ENCODE results near the gene POLDIP3.
"Not testable (repeated sequence)": the region's sequence is repeated elsewhere in the genome, so short reads cannot be mapped to it uniquely, and the experiment has no call there.

POLDIP3 gene

DNA sequence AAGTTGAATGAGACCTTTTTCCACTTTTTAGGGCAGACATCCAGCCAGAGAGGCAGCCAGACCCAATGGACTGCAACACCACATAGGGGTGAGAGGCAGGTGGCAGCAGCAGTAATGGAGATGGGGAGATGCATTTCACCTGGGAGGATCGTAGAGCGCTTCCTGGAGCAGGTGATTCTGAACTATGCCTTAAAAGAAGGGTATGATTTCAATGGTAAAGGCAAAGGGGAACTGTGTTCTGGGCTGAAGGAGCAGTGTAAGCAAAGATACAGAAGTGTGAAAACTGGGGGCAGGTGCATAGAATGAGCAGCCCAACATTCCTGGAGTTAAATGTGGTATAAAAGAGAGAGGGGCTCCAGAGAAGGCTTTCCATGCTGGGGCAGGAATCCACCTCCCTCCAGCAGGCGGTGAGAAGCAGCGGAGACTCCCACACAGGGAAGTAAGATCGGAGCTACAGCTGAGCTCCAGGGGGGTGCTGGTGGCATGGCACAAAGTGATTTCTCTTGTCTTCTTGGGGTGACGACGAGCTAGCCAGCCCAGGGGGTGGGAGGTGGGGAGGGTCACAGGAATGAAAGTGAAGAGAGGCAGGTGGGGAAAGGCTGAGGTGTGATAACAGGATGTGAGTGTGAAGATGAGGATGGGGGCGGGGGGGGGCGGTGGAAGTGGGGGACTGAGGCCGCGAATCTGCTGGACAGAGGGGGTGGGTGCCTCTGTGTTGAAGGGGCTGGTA is 65.2 kb downstream of the POLDIP3 start:
- TF ChIP-seq, protein P1, sequence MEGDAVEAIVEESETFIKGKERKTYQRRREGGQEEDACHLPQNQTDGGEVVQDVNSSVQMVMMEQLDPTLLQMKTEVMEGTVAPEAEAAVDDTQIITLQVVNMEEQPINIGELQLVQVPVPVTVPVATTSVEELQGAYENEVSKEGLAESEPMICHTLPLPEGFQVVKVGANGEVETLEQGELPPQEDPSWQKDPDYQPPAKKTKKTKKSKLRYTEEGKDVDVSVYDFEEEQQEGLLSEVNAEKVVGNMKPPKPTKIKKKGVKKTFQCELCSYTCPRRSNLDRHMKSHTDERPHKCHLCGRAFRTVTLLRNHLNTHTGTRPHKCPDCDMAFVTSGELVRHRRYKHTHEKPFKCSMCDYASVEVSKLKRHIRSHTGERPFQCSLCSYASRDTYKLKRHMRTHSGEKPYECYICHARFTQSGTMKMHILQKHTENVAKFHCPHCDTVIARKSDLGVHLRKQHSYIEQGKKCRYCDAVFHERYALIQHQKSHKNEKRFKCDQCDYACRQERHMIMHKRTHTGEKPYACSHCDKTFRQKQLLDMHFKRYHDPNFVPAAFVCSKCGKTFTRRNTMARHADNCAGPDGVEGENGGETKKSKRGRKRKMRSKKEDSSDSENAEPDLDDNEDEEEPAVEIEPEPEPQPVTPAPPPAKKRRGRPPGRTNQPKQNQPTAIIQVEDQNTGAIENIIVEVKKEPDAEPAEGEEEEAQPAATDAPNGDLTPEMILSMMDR (IDR thresholded peaks at IDR 0.05; ENCODE audit: control insufficient read depth, extremely low read depth, insufficient read depth): no peak
- DNase-seq (ENCODE audit: low read depth): no peak
- H3K4me3 ChIP-seq (ENCODE audit: low read depth, low read length): no peak overlapping the region

DNA sequence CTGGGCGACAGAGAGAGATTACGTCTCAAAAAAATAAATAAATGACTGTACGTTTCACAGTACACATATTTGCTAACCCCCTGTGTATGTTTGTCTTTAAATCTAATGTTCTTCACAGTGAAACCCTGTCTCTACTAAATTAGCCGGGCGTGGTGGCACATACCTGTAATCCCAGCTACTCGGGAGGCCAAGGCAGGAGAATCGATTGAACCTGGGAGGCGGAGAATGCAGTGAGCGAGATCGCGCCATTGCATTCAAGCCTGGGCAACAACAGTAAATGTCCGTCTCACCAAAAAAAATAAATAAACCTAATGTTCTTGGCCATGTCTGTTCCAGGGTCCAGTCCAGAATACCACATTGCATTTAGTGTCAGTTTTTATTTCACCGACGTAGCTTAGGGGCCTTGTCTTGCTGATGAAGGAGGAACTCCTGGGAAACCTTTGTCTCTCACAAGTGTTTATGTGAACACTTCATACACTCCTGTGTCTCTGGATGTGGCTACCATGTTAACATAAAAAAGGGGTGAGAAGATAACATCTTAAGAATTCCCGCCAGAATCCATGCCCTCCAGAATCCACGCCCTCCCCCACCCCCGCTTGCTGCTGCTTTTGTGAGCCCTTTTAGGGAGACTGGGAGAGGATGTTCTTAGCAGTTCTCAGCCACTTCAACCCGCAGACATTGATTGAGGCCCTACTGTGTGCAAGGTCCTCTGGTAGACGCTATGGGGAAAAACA is 65.9 kb downstream of the POLDIP3 start:
- DNase-seq (ENCODE audit: low read depth): no peak
- no peak overlapping the region for H3K4me3 ChIP-seq (ENCODE audit: low read depth, low read length)
- TF ChIP-seq, protein P1 (IDR thresholded peaks at IDR 0.05; ENCODE audit: control insufficient read depth, extremely low read depth, insufficient read depth): no peak

DNA sequence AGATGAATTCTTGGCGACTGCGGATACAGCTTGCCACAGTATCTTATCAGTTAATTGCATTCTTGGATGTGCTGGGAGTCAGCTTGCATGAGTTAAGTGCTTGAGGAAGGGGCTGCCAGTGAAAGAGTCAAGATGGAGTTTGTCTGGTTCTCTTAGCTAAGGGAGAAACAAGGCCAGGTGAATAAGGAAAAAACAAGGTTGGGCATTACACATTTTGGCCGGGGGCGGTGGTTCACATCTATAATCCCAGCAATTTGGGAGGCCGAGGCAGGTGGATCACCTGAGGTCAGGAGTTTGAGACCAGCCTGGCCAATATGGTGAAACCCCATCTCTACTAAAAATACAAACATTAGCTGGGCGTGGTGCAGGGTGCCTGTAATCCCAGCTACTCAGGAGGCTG is 66.6 kb downstream of the POLDIP3 start:
- DNase-seq (ENCODE audit: low read depth); H3K4me3 ChIP-seq (ENCODE audit: low read depth, low read length): not testable (repeated sequence)

DNA sequence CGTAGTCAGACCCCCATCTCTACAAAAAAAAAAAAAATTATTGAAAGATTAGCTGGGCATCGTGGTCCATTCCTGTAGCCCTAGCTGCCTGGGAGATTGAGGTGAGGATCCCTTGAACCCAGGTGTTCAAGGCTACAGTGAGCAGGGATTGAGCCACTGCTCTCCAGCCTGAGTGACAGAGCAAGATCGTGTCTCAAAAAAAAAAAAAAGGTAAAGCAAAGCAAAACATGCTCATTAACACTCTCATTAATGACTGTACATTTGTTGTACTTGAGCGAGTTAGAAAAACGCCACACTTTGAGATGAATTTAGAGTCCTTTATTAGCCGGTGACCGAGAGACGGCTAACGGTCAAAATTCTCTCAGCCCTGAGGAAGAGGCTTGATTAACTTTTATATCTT is 67.1 kb downstream of the POLDIP3 start:
- H3K4me3 ChIP-seq (ENCODE audit: low read depth, low read length): no peak overlapping the region
- no peak for DNase-seq (ENCODE audit: low read depth)
- TF ChIP-seq, protein P1 (IDR thresholded peaks at IDR 0.05; ENCODE audit: control insufficient read depth, extremely low read depth, insufficient read depth): no peak

DNA sequence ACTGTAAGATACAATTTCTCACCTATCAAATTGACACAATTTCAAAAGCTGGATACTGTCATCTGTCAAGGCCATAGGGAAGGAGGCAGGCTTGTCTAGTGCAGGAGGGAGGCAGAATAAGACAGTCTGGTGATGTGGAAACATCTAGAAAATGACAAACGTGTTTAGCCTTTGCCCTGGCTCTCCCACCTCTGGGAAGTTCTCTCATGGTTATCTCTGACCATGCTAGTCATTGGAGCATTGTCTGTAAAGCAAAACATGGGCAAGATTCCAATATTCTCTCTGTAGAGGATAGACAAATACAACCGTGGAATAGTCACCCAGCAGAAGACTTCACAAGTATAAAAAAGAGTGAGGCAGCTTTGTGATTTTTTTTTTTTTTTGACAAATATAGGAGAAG is 70.0 kb downstream of the POLDIP3 start:
- DNase-seq (ENCODE audit: low read depth): no peak
- H3K4me3 ChIP-seq (ENCODE audit: low read depth, low read length): no peak overlapping the region
- TF ChIP-seq, protein P1 (IDR thresholded peaks at IDR 0.05; ENCODE audit: control insufficient read depth, extremely low read depth, insufficient read depth): no peak

DNA sequence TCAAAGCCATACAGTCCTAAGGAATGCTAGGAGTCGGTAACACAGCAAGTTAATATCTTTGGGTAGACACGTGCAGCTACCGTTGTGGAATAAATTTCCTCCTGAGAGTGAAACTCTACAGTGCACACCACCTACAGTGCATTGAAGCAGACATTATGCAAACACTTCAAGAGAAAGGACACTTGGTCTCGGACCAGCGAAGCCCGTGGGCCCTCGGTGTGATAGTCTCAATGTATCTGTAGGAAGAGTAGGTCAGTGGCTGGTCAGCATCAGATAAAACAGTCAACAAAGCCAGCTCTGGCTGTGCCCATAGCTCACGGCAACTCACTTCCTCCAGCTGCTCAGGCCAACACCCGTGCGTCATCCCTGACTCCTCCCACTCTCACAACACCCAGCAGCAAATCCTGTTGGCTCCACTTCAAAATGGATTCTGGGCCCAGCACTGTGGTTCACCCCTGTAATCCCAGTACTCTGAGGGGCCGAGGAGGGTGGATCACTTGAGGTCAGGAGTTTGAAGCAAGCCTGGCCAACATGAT is 75.4 kb downstream of the POLDIP3 start:
- H3K4me3 ChIP-seq (ENCODE audit: low read depth, low read length); DNase-seq (ENCODE audit: low read depth): not testable (repeated sequence)

DNA sequence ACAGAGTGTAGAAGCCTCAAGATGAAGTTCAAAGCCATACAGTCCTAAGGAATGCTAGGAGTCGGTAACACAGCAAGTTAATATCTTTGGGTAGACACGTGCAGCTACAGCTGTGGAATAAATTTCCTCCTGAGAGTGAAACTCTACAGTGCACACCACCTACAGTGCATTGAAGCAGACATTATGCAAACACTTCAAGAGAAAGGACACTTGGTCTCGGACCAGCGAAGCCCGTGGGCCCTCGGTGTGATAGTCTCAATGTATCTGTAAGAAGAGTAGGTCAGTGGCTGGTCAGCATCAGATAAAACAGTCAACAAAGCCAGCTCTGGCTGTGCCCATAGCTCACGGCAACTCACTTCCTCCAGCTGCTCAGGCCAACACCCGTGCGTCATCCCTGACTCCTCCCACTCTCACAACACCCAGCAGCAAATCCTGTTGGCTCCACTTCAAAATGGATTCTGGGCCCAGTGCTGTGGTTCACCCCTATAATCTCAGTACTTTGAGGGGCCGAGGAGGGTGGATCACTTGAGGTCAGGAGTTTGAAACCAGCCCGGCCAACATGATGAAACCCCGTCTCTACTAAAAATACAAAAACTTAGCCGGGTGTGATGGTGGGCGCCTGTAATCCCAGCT is 77.4 kb downstream of the POLDIP3 start:
- DNase-seq (ENCODE audit: low read depth); H3K4me3 ChIP-seq (ENCODE audit: low read depth, low read length): not testable (repeated sequence)

DNA sequence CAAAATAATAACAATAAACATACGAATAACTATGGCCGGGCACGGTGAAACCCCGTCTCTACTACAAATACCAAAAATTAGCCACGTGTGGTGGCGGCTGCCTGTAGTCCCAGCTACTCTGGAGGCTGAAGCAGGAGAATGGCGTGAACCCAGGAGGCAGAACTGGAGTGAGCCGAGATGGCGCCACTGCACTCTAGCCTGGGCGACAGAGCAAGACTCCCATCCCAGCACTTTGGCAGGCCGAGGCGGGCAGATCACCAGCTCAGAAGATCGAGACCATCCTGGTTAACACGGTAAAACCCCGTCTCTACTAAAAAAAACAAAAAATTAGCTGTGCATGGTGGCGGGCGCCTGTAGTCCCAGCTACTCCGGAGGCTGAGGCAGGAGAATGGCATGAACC is 78.0 kb downstream of the POLDIP3 start:
- H3K4me3 ChIP-seq (ENCODE audit: low read depth, low read length); DNase-seq (ENCODE audit: low read depth): not testable (repeated sequence)

DNA sequence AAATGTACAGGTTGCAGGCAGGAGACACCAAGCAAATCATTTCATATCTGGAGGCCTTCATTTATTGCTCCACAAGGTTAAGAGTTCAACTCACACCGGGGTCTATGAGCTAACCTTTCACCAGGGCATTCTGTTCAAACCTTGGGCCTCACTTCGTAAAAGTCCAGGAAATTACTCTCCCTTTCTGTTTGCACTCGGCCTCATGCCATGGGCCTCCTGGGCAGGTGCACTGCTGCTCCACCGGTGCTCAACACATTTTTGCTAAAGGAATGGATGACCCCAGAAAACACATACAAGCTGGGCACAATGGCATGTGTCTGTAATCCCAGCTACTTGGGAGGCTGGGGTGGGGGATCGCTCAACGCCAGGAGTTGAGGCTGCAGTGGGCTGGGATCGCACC is 78.5 kb downstream of the POLDIP3 start:
- no peak overlapping the region for H3K4me3 ChIP-seq (ENCODE audit: low read depth, low read length)
- TF ChIP-seq, protein P1 (IDR thresholded peaks at IDR 0.05; ENCODE audit: control insufficient read depth, extremely low read depth, insufficient read depth): no peak

DNA sequence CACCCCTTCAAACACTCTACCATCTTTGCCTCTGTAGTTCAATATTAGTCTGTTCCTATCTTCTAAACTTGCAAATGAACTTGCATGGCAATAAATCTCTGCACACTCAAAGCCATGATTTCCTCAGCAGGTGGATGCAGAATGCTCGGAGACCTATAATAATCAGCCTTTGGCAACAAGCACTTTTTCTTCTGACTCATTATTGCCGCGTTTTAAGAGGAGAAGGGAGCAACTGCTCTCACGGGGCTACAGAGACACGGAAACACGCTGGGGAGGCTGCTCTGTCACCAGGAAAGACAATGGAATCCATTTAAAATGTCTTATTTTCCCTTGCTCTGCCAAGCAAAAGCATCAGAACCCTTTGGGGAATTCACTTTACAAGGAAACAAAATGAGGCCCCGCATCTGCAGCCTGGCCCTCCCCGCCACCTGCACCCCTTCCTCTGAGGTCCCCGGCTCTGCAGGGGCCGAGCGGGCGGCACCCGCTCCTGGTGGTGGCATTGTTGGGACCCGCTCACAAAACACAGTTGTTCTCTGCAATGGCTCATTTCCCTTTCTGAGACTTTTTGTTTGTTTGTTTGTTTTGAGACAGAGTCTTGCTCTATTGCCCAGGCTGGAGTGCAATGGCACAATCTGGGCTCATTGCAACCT is 79.5 kb downstream of the POLDIP3 start:
- H3K4me3 ChIP-seq (ENCODE audit: low read depth, low read length); DNase-seq (ENCODE audit: low read depth): not testable (repeated sequence)

More for the DNA sequence above, 78.5 kb downstream of the POLDIP3 start:
- no peak for DNase-seq (ENCODE audit: low read depth)
